Dermis blood vessel endothelial cell (primary cell): ENCODE data around the gene OR4M1. TPM values are rescaled to one million over a fixed set of nuclear protein-coding genes. Genes with fewer than 3 reads are reported as not detected.
"Not testable (repeated sequence)": the region's sequence is repeated elsewhere in the genome, so short reads cannot be mapped to it uniquely, and the experiment has no call there.

Experiments
- DNase-seq: peaks from one replicate; pipeline ENCODE4 v3.0.0; 2010
- total RNA-seq: library from RNA; depleted of rRNA; stranded (reverse); fragments of >200 nt; gene quantifications from 2 replicates; pipeline ENCODE4 v1.2.3, GENCODE V29; 2014

Gene OR4M1
- total RNA-seq, 1 donor from 2014 or later, result not detected

GRCh38 chr14:19823765-19824164 is 50.5 kb downstream of the OR4M1 start:
- no peak for DNase-seq

- DNase-seq, result not testable (repeated sequence)
These were observed 54.4 kb downstream of the OR4M1 start for GRCh38 chr14:19827626-19828244.

DNA sequence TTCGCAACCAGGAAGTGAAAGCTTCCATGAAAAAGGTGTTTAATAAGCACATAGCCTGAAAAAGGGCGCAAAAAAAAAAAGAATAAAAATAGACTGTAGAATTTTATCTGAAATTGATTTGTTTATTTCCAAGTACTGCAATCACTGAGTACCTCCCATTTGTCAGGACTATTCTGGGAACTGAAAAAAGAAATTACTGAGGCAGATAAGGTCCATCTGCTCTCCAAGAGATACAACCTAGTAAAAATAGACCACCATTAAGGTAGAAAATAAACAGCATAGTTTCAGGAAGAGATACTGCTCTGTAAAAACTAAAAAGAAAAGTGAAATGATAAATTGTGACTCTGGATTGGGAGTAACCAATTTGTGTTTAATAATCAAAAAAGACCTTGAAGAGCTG is 55.0 kb downstream of the OR4M1 start:
- DNase-seq, result no peak

Other genes starting within 250 kb of the OR4M1 start
- not detected in 2 replicates for gene OR11H2, start 59.6 kb upstream of the OR4M1 start, total RNA-seq
- gene OR4Q3, start 29.9 kb upstream of the OR4M1 start, total RNA-seq, result not detected in 2 replicates
- gene OR4N2, start 30.3 kb downstream of the OR4M1 start, total RNA-seq, result not detected in 2 replicates
- gene OR4K2, start 101.6 kb downstream of the OR4M1 start, total RNA-seq, result not detected in 2 replicates
- gene OR4K5, start 147.1 kb downstream of the OR4M1 start, total RNA-seq, result not detected in 2 replicates
- gene OR4K1, start 157.4 kb downstream of the OR4M1 start, total RNA-seq, result not detected in 2 replicates
- not detected in 2 replicates for gene OR4K15, start 202.1 kb downstream of the OR4M1 start, total RNA-seq
- not detected in 2 replicates for gene OR4Q2, start 228.7 kb downstream of the OR4M1 start, total RNA-seq
- not detected in 2 replicates for gene OR4K14, start 245.8 kb downstream of the OR4M1 start, total RNA-seq